H9 (cell line): ENCODE data around the gene TMEM164. TPM values are rescaled to one million over a fixed set of nuclear protein-coding genes. Genes with fewer than 3 reads are reported as not detected.

ENCODE experiments used
- DNase-seq: peaks from one replicate; pipeline ENCODE4 v3.0.0-alpha.2; 2017
- H2AFZ ChIP-seq: one replicate; pipeline ENCODE4 v1.6.1; 2013; ENCODE audit warnings: mild to moderate bottlenecking, low read length, control low read depth, moderate library complexity
- H2AK5ac ChIP-seq: 2 replicates; pipeline ENCODE4 v1.6.1; 2013; ENCODE audit warnings: low read length, control low read depth, mixed read lengths; ENCODE audit not compliant: insufficient read length
- H2BK120ac ChIP-seq: one replicate; pipeline ENCODE4 v1.6.1; 2013; ENCODE audit warnings: low read depth, mild to moderate bottlenecking, low read length, control low read depth, inconsistent platforms; ENCODE audit not compliant: poor library complexity, severe bottlenecking
- H2BK12ac ChIP-seq: 2 replicates; pipeline ENCODE4 v1.6.1; 2013; ENCODE audit warnings: low read length, control low read depth, mixed read lengths, low read depth; ENCODE audit not compliant: insufficient read length
- H2BK15ac ChIP-seq: 2 replicates; pipeline ENCODE4 v1.6.1; 2013; ENCODE audit warnings: low read depth, low read length, control low read depth
- H2BK20ac ChIP-seq: one replicate; pipeline ENCODE4 v1.6.1; 2013; ENCODE audit warnings: low read depth, mild to moderate bottlenecking, low read length, control low read depth, inconsistent platforms; ENCODE audit not compliant: poor library complexity, severe bottlenecking
- H2BK5ac ChIP-seq: 2 replicates; pipeline ENCODE4 v1.6.1; 2013; ENCODE audit warnings: low read length, control low read depth, mixed read lengths; ENCODE audit not compliant: insufficient read length
- H3K14ac ChIP-seq: 2 replicates; pipeline ENCODE4 v1.6.1; 2013; ENCODE audit warnings: low read length, control low read depth; ENCODE audit not compliant: insufficient read depth
- H3K18ac ChIP-seq: 2 replicates; pipeline ENCODE4 v1.6.1; 2013; ENCODE audit warnings: low read depth, mild to moderate bottlenecking, mixed read lengths, low read length, control low read depth; ENCODE audit not compliant: insufficient read length
- H3K23ac ChIP-seq: 2 replicates; pipeline ENCODE4 v1.6.1; 2013; ENCODE audit warnings: low read length, control low read depth, mixed read lengths, low read depth; ENCODE audit not compliant: insufficient read length
- H3K23me2 ChIP-seq: 2 replicates; pipeline ENCODE4 v1.6.1; 2013; ENCODE audit warnings: low read depth, mild to moderate bottlenecking, mixed read lengths, low read length, control low read depth; ENCODE audit not compliant: insufficient read length, poor library complexity, severe bottlenecking
- H3K27ac ChIP-seq: 2 replicates; pipeline ENCODE4 v1.5.1; 2013; ENCODE audit warnings: low read length, control low read depth, mixed read lengths, low read depth; ENCODE audit not compliant: insufficient read length
- H3K27me3 ChIP-seq: 2 replicates; pipeline ENCODE4 v1.6.1; 2013; ENCODE audit warnings: low read length, control low read depth, inconsistent platforms; ENCODE audit not compliant: insufficient read depth
- H3K4ac ChIP-seq: 2 replicates; pipeline ENCODE4 v1.6.1; 2013; ENCODE audit warnings: low read depth, mild to moderate bottlenecking, control low read depth, inconsistent platforms, low read length, moderate library complexity
- H3K4me1 ChIP-seq: 2 replicates; pipeline ENCODE4 v1.6.1; 2013; ENCODE audit warnings: low read length, control low read depth, inconsistent platforms; ENCODE audit not compliant: insufficient read depth
- H3K4me2 ChIP-seq: 2 replicates; pipeline ENCODE4 v1.6.1; 2013; ENCODE audit warnings: low read length, control low read depth, mixed read lengths; ENCODE audit not compliant: insufficient read length, insufficient read depth
- H3K56ac ChIP-seq: 2 replicates; pipeline ENCODE4 v1.6.1; 2013; ENCODE audit warnings: low read depth, mild to moderate bottlenecking, mixed read lengths, low read length, control low read depth; ENCODE audit not compliant: insufficient read length
- H3K79me1 ChIP-seq: 2 replicates; pipeline ENCODE4 v1.6.1; 2013; ENCODE audit warnings: low read depth, mild to moderate bottlenecking, moderate library complexity, low read length, control low read depth, inconsistent platforms; ENCODE audit not compliant: insufficient read depth, poor library complexity, severe bottlenecking
- H3K79me2 ChIP-seq: 2 replicates; pipeline ENCODE4 v1.6.1; 2013; ENCODE audit warnings: low read length, control low read depth, inconsistent platforms; ENCODE audit not compliant: insufficient read depth
- H3K9ac ChIP-seq: 2 replicates; pipeline ENCODE4 v1.6.1; 2013; ENCODE audit warnings: low read length, control low read depth, mixed read lengths; ENCODE audit not compliant: insufficient read length; ENCODE audit errors: extremely low read depth
- H3K9me3 ChIP-seq: one replicate; pipeline ENCODE4 v1.6.1; 2013; ENCODE audit warnings: low read depth, low read length, inconsistent platforms; ENCODE audit not compliant: control insufficient read depth
- H3T11ph ChIP-seq: one replicate; pipeline ENCODE4 v1.6.1; 2013; ENCODE audit warnings: mild to moderate bottlenecking, low read length, control low read depth, inconsistent platforms
- H4K20me1 ChIP-seq: one replicate; pipeline ENCODE4 v1.6.1; 2013; ENCODE audit not compliant: control insufficient read depth, insufficient read length, insufficient read depth
- H4K5ac ChIP-seq: 2 replicates; pipeline ENCODE4 v1.6.1; 2013; ENCODE audit warnings: low read depth, mild to moderate bottlenecking, mixed read lengths, low read length, control low read depth; ENCODE audit not compliant: insufficient read length
- H4K8ac ChIP-seq: replicated peaks from 2 replicates; pipeline ENCODE4 v1.6.1; 2013; ENCODE audit warnings: low read length, control low read depth, mixed read lengths, low read depth; ENCODE audit not compliant: insufficient read length
- H4K91ac ChIP-seq: 2 replicates; pipeline ENCODE4 v1.6.1; 2013; ENCODE audit warnings: low read depth, mild to moderate bottlenecking, moderate library complexity, mixed read lengths, low read length, control low read depth; ENCODE audit not compliant: insufficient read length
- H3K27ac Mint-ChIP-seq, 3 experiments: 2 replicates in 2 of 3; 3 replicates in 1 of 3; pipeline ENCODE4 v1.8.0; 2020 to 2021; ENCODE audit warnings: mixed read lengths in 3 of 3, mild to moderate bottlenecking in 1 of 3, moderate library complexity in 1 of 3
- H3K27me3 Mint-ChIP-seq: 2 replicates; pipeline ENCODE4 v1.8.0; 2021; ENCODE audit warnings: low read depth, mild to moderate bottlenecking, moderate library complexity, mixed read lengths
- H3K36me3 Mint-ChIP-seq, 3 experiments: 2 replicates in 2 of 3; 3 replicates in 1 of 3; pipeline ENCODE4 v1.8.0; 2020 to 2021; ENCODE audit warnings: low read depth in 3 of 3, mixed read lengths in 3 of 3; ENCODE audit not compliant: insufficient read depth in 1 of 3
- H3K4me1 Mint-ChIP-seq, 2 experiments: 2 replicates each; pipeline ENCODE4 v1.8.0; 2020; ENCODE audit warnings: mixed read lengths in 2 of 2
- H3K4me3 Mint-ChIP-seq, 2 experiments: 2 replicates in 1 of 2; 3 replicates in 1 of 2; pipeline ENCODE4 v1.8.0; 2020 to 2021; ENCODE audit warnings: mild to moderate bottlenecking in 2 of 2, mixed read lengths in 2 of 2, moderate library complexity in 1 of 2
- H3K9me3 Mint-ChIP-seq, 2 experiments: 2 replicates in 1 of 2; 3 replicates in 1 of 2; pipeline ENCODE4 v1.8.0; 2020; ENCODE audit warnings: mild to moderate bottlenecking in 2 of 2, mixed read lengths in 2 of 2, moderate library complexity in 1 of 2
- WGBS: extraction: QIAGEN DNeasy Blood & Tissue Kit; methylation state at CpG from one replicate; pipeline ENCODE4 v1.1.7; 2013; ENCODE audit warnings: missing lambda C conversion rate, low lambda C conversion rate, mixed read lengths; ENCODE audit not compliant: insufficient read length; ENCODE audit errors: extremely low coverage; 5-methylcytosine and 5-hydroxymethylcytosine counted together
- total RNA-seq: library from RNA; stranded (reverse); gene quantifications from 2 replicates; pipeline ENCODE4 v1.2.1, GENCODE V29; 2021
- TF ChIP-seq, protein P1 (sequence below): fragments of 200-600 bp; sonication (generic); conservative IDR thresholded peaks from 3 replicates; pipeline ENCODE4 v1.8.0; 2021; ENCODE audit warnings: antibody characterized with exemption, mild to moderate bottlenecking

Gene TMEM164
- total RNA-seq, 1 experiment from 2014 or later, result 30.4 TPM

DNA sequence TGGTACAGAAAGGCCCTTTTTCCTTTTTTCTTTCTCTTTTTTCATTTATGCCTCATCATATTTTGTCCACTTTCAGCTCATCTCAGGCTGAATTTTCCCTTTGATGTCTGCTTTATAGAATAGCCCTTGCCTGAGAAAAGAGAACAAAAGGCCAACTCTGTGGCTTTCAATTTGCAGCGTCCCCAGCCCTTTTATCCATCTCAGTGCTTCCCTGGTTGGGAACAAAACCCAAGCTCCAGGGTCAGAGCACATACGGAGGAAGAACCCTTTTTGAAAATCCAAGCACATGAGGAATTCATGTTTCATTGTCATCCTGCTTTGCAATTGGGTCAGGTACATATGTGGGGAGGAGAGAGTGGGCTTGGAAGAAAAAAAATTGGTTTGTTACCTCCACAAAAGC, 47.5 kb downstream of the TMEM164 start:
- H3K23me2 ChIP-seq, result no peaks in the 10 kb centered on the region
- H2BK12ac ChIP-seq, result no peak overlapping the region
- no peak for DNase-seq
- no peak overlapping the region for H3K27ac ChIP-seq
- H3K9ac ChIP-seq, result no peak overlapping the region
- H3K18ac ChIP-seq, result no peak overlapping the region
- peaks cover 50 to 60% of the 10 kb centered on the region in 2 experiments for H3K4me1 Mint-ChIP-seq
- H2AFZ ChIP-seq, result no peak overlapping the region
- H4K20me1 ChIP-seq, result no peaks in the 10 kb centered on the region
- no peak overlapping the region for H3K56ac ChIP-seq
- H3K27me3 Mint-ChIP-seq, result peaks cover under 1% of the 10 kb centered on the region; the same call in 1 of the 2 replicates
- no peak overlapping the region for H2BK15ac ChIP-seq
- H4K91ac ChIP-seq, result no peak overlapping the region
- no peaks in the 10 kb centered on the region; the same call in 1 of the 2 replicates for H3K4me1 ChIP-seq
- H3K27ac Mint-ChIP-seq, result peak overlapping the region in 2 of 3 experiments; percentile 65 to 78; a peak in 4 of 7 replicates
- no peak overlapping the region for H3T11ph ChIP-seq
- WGBS, result no CpG with 5 or more reads among the region's 2 CpGs
- H3K9me3 Mint-ChIP-seq, result no peaks in the 10 kb centered on the region
- no peak overlapping the region for H4K8ac ChIP-seq
- H3K79me1 ChIP-seq, result no peaks in the 10 kb centered on the region
- H3K14ac ChIP-seq, result no peak overlapping the region
- no peak overlapping the region for H2BK5ac ChIP-seq
- no peak overlapping the region for H3K23ac ChIP-seq
- no peaks in the 10 kb centered on the region for H3K79me2 ChIP-seq
- no peaks in the 10 kb centered on the region for H3K27me3 ChIP-seq
- peaks cover 2 to 14% (median 8%) of the 10 kb centered on the region in 3 experiments; a peak in 4 of 7 replicates for H3K36me3 Mint-ChIP-seq
- no peak overlapping the region for H3K4me2 ChIP-seq
- no peak overlapping the region for H2BK20ac ChIP-seq
- no peak overlapping the region for H3K4ac ChIP-seq
- TF ChIP-seq, protein P1, sequence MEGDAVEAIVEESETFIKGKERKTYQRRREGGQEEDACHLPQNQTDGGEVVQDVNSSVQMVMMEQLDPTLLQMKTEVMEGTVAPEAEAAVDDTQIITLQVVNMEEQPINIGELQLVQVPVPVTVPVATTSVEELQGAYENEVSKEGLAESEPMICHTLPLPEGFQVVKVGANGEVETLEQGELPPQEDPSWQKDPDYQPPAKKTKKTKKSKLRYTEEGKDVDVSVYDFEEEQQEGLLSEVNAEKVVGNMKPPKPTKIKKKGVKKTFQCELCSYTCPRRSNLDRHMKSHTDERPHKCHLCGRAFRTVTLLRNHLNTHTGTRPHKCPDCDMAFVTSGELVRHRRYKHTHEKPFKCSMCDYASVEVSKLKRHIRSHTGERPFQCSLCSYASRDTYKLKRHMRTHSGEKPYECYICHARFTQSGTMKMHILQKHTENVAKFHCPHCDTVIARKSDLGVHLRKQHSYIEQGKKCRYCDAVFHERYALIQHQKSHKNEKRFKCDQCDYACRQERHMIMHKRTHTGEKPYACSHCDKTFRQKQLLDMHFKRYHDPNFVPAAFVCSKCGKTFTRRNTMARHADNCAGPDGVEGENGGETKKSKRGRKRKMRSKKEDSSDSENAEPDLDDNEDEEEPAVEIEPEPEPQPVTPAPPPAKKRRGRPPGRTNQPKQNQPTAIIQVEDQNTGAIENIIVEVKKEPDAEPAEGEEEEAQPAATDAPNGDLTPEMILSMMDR, result no peak
- no peak overlapping the region for H2BK120ac ChIP-seq
- H4K5ac ChIP-seq, result no peak overlapping the region
- H3K9me3 ChIP-seq, result no peaks in the 10 kb centered on the region
- H3K4me3 Mint-ChIP-seq, result no peak overlapping the region
- H2AK5ac ChIP-seq, result no peak overlapping the region
